Progenitor cell of endocrine pancreas (in vitro differentiated cells): ENCODE data around the gene STARD8. TPM values are rescaled to one million over a fixed set of nuclear protein-coding genes. Genes with fewer than 3 reads are reported as not detected.
A peak's percentile ranks its signal among the peaks of the same experiment; 100 is the strongest.
"Not testable (repeated sequence)": the region's sequence is repeated elsewhere in the genome, so short reads cannot be mapped to it uniquely, and the experiment has no call there.

Source experiments
- DNase-seq: peaks from one replicate; pipeline ENCODE4 v3.0.0; 2021; ENCODE audit warnings: low spot score; ENCODE audit not compliant: unreplicated experiment
- H3K27ac Mint-ChIP-seq: 2 replicates; pipeline ENCODE4 v1.8.0; 2021; ENCODE audit warnings: mild to moderate bottlenecking, moderate library complexity, mixed read lengths
- H3K27me3 Mint-ChIP-seq: 2 replicates; pipeline ENCODE4 v1.8.0; 2021; ENCODE audit warnings: mixed read lengths
- H3K36me3 Mint-ChIP-seq: 2 replicates; pipeline ENCODE4 v1.8.0; 2022; ENCODE audit warnings: mixed read lengths; ENCODE audit not compliant: insufficient read depth
- H3K4me1 Mint-ChIP-seq: 2 replicates; pipeline ENCODE4 v1.8.0; 2021; ENCODE audit warnings: low read depth, mixed read lengths
- H3K4me3 Mint-ChIP-seq: 2 replicates; pipeline ENCODE4 v1.8.0; 2021; ENCODE audit warnings: low read depth, mild to moderate bottlenecking, moderate library complexity, mixed read lengths
- H3K9me3 Mint-ChIP-seq: 2 replicates; pipeline ENCODE4 v1.8.0; 2021; ENCODE audit warnings: low read depth, mixed read lengths
- CTCF ChIP-seq: fragments of 200-600 bp; sonication (generic); IDR thresholded peaks from one replicate; pipeline ENCODE4 v1.5.0; 2021; ENCODE audit warnings: antibody characterized with exemption, mild to moderate bottlenecking; ENCODE audit not compliant: unreplicated experiment
- total RNA-seq: library from RNA; stranded (reverse); gene quantifications from 2 replicates; pipeline ENCODE4 v1.2.1, GENCODE V29; 2021

STARD8 gene
- total RNA-seq, 1 donor from 2014 or later = 0.60 TPM

GRCh38 chrX:68728186-68728585 lies 80.7 kb downstream of the STARD8 start:
- no peak for DNase-seq
- Mint-ChIP-seq H3K36me3 (no peaks in the 10 kb centered on the region), H3K27me3 (no peaks in the 10 kb centered on the region), H3K27ac (no peak overlapping the region), H3K4me1 (no peaks in the 10 kb centered on the region), H3K9me3 (no peaks in the 10 kb centered on the region), H3K4me3 (no peak overlapping the region)
- no peak for TF ChIP-seq CTCF

GRCh38 chrX:68731254-68731653 lies 83.8 kb downstream of the STARD8 start:
- Mint-ChIP-seq H3K4me3 (no peak overlapping the region), H3K27ac (no peak overlapping the region), H3K4me1 (no peaks in the 10 kb centered on the region), H3K27me3 (no peaks in the 10 kb centered on the region), H3K36me3 (no peaks in the 10 kb centered on the region), H3K9me3 (peaks cover 18% of the 10 kb centered on the region)
- DNase-seq = no peak
- TF ChIP-seq CTCF = no peak

- Mint-ChIP-seq H3K4me3 (no peak overlapping the region), H3K36me3 (no peaks in the 10 kb centered on the region), H3K9me3 (peaks cover 18% of the 10 kb centered on the region), H3K4me1 (no peaks in the 10 kb centered on the region), H3K27ac (no peak overlapping the region), H3K27me3 (no peaks in the 10 kb centered on the region)
- peak; percentile 67 for TF ChIP-seq CTCF
- peak; percentile 34 for DNase-seq
Observed at GRCh38 chrX:68732906-68733493, 85.5 kb downstream of the STARD8 start.

GRCh38 chrX:68735266-68735665 lies 87.8 kb downstream of the STARD8 start:
- H3K4me3 Mint-ChIP-seq = no peak overlapping the region
- no peak overlapping the region for H3K27ac Mint-ChIP-seq
- H3K9me3 Mint-ChIP-seq = peaks cover 18% of the 10 kb centered on the region
- H3K4me1 Mint-ChIP-seq = no peaks in the 10 kb centered on the region
- H3K36me3 Mint-ChIP-seq = no peaks in the 10 kb centered on the region
- H3K27me3 Mint-ChIP-seq = no peaks in the 10 kb centered on the region
- TF ChIP-seq CTCF = no peak
- DNase-seq = no peak

- DNase-seq, H3K27me3 Mint-ChIP-seq, H3K36me3 Mint-ChIP-seq, H3K4me1 Mint-ChIP-seq, H3K27ac Mint-ChIP-seq, H3K4me3 Mint-ChIP-seq: not testable (repeated sequence)
- H3K9me3 Mint-ChIP-seq = peaks cover 11% of the 10 kb centered on the region
Observed at GRCh38 chrX:68741864-68742263, 94.4 kb downstream of the STARD8 start.

- no peak for TF ChIP-seq CTCF
- no peaks in the 10 kb centered on the region for H3K4me1 Mint-ChIP-seq
- H3K36me3 Mint-ChIP-seq = no peaks in the 10 kb centered on the region
- peaks cover 11% of the 10 kb centered on the region for H3K9me3 Mint-ChIP-seq
- H3K4me3 Mint-ChIP-seq = no peak overlapping the region
- DNase-seq = no peak
- H3K27me3 Mint-ChIP-seq = no peaks in the 10 kb centered on the region
- H3K27ac Mint-ChIP-seq = no peak overlapping the region
Observed at GRCh38 chrX:68743754-68744153, 96.3 kb downstream of the STARD8 start.
